Stimulated activated CD4-positive, alpha-beta T cell treated with anti-CD3 and anti-CD28 coated beads, Interleukin-12 subunit alpha, Interleukin-12 subunit beta, amount 100 ng/mL, for 48 hours (primary cell): Measurements from ENCODE around the gene CRELD2.

ENCODE experiments used
- DNase-seq, 3 donors: peaks; one replicate each; pipeline ENCODE4 v3.0.0-alpha.2; 2020; ENCODE audit warnings: low read depth in 2 of 3, low spot score in 1 of 3

The CRELD2 gene

DNA sequence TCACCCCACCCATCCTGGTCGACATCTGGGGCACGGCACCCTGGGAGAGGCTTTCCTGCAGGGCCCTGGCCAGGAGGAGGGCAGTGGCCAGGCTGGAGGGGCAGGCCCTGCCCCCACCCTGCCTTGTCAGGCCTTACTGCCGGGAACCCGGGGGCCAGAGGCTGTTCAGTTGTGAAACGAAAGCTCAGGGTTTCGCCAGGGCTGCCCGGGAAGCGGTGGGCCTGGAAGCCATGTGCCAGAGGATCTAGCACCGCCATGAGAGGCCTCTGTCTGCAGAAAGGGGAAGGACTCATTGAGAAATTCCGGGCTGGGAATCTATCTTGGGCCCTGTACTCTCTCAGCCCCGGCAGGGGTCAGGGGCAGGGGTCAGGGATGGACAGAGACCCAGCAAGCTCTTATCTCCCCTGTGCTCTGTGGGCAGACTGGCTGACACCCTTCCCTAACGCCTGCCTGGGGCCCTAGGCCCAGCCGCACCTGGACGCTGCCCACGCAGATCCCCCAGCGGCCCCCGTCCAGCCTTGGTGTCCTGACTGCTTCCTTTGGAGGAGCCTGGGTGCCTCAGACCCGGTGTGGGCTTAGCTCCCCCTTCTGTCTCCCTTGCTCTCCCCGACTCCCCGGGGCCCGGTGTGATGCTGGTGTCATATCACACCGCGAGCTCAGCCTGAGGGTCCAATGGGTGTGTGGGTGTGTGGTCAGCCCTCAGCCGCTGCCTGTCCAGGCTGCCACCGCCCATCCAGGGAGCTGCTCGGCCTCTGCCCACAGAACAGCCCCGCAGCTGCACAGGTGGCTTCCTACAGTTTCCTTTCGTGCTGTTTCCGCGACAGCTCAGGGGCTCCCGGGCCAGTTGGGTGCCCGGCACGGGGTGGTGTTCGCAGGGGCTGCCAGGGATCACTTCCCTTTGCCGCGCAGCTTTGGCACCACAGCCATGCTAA is 48.6 kb downstream of the CRELD2 start:
- DNase-seq, result no peak

DNA sequence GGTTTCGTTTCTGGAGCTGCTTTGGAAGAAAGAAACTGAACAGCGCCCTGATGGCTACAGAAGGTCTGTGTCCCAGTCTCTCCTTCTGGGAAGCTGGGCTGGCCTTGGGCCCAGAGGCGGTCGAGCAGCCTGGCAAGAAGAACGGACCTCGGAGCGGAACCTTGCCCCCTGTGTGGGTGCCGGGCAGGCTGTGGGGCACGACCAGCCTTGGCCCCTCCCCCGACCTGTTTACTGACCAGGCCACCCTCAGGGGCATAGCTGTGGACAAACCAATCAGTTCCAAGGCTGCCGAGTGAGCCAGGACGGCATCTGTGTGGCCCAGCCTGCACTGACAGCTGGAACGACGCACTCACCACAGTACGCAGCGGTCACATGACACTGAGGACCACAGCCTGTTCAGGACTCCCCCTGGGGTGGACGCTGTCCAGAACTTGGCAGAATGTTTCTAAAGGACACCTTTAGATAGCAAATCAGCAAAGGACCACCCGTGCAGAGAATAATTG is 49.3 kb downstream of the CRELD2 start:
- DNase-seq, result no peak

DNA sequence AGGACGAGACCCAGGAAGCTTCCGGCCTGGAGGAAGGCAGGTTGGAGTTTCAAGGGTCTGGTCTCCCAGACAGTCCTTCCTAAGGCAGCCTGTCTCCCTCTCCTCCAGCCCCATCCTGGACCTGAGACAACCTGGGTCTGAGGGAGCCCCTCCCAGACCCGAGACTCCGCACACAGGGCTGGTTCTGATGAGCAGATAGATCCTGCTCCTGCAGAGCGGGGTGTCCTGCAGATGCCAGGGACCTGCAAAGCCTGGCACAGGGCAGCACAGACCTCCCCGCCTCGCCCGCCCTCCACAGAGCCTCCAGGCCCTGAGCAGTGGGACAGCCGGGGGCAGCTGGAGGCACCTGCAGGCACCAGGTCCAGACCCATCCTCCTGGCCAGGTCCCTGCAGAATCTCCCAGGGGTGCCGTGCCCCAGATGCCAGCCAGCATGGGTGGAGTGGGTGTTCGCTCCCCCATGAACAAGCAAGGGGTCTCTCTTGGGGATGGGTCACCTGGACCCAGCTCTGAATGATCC is 49.9 kb downstream of the CRELD2 start:
- no peak for DNase-seq

DNA sequence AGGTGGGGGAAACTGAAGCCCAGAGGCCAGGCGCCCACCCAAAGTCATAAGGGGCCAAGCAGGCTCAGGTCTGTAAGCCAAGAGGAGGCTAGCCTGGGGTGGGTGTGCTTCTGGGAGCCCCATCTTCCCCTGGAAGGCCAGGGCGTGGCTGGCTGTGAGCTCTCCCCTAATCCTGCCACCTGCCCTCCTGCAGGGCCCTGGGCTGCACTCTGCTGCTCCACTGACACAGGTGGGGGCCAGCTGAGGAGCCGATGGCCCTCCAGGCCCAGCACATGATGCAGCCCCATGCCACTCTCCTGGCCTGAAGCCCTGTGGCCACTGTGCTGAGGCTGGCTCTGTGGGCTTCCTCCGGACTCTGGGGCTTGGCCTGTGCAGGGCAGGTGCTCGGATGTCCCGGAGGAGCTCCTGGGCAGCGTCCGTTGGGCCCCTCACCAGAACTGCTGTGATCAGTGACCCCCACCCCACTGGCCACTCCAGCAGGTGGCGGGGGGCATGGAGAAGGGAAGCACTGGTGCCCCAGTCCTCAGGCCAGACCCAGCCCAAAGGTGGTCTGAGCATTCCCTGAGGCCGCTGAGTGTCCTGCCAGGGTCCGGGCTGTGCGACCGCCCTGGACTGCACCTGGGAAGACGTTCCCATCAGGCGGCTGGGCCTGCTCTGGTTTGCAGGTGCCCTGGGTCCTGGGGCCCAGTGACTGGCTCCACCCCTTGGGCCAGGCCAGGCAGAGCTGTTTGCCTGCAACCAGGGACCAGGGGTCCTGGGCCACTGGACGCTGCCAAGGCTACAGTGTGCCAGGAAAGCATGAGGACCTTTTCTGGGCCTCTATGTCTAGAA is 50.6 kb downstream of the CRELD2 start:
- DNase-seq, result no peak

DNA sequence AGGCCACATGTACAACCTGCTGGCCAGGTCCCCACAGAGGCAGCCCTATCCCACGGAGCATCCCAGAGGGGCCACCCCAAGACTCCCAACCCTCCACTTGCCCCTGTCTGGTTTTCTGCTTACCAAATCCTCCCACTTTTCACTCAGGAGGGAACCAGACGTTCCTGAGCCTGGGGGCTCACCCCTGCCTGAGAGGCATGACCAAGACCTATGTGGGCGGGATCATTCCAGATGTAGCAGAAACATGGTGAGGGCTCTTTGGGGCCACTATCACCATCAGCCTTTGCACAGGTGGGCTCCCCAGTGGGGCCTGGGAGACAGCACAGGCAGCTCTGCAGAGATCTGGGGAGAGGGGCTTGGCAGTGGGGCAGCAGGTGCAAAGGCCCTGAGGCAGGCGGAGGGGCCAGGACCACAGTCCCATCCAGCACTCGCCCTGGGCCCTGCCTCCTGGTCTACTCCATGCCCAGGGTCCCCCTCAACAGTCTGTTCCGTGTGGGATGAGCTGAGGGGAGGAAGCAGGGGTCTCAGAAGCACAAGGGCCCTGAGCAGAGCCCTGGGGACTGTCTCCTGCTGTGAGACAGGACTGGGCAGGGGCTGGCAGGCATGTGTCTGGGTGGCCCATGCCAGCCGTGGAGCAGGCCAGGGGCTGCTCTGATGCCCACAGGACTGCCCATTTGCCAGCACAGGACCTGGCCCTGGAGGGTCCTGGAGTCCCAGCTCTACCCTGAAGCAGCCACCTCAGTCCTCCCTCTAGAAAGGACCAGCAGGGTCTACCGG is 51.5 kb downstream of the CRELD2 start:
- no peak for DNase-seq

DNA sequence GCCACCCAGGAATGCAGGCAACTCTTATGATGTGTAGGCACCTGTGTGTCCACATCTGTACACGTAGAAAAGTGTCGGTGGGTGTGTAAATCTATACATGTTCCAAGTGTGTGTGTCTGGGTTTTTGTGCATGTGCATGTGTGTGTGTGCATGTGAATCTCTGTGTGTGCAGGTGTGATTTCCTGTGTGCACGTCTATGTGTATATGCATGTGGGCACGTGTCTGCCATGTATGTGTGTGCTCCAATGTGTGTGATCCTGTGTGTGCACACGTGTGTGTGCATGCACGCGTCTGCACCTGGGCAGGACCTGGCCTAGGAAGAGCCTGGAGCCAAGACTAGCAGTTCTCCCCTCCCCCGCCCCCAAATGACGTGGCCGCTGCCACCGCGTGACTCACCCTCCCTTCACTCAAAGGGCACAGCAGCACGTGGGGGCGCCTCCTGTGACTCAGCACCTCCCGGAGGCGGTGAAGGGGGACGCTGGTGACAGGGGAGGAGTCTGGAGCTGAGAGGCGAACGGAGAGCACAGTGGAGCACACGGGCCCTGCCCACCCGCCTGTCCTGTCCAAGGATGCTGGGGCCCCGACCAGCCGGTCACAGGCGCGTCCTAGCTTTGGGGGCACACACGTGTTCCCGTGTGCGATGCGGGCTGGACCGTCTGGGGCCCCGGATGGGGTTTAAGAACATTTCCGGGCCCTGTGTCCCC is 52.2 kb downstream of the CRELD2 start:
- peak; percentile 94 to 97 (median 96) for DNase-seq

DNA sequence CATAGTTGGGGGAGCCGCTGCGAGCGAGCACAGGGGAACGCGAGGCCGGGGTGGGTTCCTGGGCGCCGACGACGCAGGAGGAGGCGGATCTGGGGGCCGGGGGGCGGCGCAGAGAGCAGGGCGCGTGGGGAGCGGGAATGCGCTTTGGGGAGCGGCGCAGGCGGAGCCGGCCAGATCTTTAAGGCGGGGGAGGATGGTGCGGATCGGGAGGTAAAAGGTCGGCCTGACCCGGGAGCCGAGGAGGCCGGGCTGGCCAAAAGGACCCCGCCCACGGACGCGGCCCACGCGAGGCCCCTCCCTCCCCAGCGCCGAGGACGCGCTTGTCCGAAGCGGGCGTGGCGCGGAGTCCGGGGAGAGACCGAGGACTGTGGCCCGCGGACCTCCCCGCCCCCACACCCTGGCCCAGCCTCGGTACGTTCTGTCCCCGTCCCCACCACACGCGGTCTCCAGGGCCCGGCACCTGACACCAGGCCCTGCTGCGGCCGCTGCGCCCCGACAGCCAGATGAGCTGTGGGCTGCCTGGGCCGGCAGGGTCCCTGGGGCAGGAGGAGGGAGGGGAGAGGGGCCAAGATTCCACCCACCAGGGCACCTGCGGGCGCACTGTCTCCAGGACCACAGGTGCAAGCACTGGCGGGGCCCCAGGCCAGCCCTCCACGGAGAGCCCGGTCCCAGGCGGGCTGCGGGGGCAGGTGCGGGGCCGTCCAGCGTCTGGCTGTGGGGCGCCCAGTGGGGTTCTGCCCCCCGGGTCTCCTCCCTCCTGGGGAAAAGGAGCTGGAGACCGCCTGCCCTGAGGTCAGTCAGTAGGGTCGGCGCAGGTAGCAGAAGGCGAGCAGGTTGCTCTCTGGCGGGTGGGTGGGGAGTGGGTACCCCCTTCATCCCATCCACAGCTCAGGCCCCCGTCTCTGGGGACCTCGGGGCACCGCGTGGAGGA is 53.1 kb downstream of the CRELD2 start:
- DNase-seq, result peak in 2 of 3 donors; percentile 70 to 72

DNA sequence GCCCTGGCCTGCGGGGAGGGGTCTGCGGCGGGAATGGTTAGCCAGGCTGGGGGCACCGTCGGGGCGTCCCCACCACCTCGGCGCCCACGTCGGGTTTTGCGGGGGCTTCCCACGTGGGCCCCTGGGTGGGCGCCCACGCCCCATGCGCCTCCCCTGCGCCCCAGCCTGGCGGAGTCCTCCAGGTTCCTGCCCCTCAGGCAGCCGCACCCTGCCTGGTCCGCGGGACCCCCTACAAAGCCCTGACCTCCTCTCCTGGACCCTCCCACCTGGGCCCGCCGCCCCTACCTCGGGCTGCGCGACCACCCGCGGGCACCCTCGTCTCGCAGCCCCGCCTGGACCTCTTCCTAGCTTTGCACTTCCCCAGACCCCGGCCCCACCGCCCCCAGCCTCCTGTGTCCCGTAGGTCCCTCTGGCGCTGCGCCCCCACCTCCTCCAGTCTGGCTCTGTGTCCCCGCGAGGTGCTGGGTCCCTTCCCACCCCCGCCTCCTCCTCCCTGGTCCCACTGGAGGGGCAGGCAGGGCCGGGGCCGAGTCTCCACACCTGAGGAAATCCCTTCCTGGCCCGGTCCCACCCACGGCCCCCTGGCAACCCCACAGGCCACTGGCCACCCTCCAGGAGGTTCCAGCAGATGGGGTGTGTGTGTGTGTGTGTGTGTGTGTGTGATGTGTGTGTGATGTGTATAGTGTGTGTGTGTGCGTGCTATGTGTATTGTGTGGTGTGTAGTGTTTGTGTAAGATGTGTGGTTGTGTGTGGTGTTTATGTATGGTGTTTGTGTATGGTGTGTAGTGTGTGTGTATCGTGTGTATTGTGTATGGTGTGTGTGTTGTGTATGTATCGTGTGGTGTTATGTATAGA is 54.0 kb downstream of the CRELD2 start:
- DNase-seq, result no peak

DNA sequence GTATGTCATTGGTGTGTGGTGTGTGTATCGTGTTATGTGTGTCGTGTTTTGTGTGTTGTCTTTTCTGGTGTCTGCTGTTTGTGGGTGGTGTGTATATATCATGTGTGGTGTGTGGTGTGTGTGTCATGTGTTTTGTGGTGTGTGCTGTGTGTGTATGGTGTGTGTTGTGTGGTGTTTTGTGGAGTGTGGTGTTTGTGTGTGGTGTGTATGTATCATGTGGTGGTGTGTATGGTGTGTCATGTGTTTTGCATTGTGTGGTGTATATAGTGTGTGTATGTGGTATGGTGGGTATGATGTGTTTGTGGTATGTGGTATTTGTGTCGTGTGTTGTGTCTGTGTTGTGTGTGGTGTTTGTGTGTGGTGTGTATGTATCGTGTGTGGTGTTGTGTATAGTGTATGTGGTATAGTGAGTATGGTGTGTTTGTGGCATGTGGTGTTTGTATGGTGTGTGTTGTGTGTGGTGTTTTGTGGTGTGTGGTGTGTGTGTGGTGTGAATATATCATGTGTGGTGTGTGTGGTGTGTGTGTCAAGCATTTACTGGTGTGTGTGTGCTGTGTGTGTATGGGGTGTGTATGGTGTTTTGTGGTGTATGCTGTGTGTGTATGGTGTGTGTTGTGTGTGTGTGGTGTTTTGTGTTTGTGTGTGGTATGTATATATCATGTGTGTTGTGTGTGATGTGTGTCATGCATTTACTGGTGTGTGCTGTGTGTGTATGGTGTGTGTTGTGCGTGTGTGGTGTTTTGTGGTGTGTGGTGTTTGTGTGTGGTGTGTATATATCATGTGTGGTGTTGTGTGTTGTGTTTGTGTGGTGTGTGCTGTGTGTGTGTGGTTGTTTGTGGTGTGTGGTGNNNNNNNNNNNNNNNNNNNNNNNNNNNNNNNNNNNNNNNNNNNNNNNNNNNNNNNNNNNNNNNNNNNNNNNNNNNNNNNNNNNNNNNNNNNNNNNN is 54.9 kb downstream of the CRELD2 start:
- DNase-seq, result no peak

DNA sequence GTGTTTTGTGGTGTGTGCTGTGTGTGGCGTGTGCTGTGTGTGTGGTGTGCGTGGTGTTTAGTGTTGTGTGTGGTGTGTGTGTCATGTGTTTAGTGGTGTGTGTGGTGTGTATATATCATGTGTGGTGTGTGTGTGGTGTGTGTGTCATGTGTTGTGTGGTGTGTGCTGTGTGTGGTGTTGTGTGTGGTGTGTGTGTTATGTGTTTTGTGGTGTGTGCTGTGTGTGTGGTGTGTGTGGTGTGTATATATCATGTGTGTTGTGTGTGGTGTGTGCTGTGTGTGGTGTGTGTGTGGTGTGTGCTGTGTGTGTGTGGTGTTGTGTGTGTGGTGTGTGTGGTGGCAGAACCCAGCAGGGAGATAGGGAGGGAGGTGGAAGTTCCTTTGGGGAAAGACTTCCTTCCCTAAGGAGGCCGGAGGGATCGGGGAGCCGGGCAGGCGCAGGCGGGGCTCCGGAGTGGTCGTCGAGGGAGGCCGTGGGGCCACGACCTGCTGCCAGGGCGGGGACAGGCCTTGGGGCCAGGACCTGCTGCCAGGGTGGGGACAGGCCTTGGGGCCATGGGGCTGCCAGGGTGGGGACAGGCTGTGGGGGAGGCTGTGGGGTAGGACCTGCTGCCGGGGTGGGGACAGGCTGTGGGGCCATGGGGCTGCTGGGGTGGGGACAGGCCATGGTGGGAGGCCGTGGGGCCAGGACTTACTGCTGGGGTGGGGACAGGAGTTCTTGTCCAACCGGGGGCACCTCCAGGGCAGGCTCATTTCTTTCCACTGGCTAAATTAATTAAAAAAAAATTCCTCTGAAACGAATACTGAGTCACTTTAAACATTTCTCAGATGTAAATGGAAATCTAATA is 57.3 kb downstream of the CRELD2 start:
- DNase-seq, result peak in 2 of 3 donors; percentile 59 to 66

DNA sequence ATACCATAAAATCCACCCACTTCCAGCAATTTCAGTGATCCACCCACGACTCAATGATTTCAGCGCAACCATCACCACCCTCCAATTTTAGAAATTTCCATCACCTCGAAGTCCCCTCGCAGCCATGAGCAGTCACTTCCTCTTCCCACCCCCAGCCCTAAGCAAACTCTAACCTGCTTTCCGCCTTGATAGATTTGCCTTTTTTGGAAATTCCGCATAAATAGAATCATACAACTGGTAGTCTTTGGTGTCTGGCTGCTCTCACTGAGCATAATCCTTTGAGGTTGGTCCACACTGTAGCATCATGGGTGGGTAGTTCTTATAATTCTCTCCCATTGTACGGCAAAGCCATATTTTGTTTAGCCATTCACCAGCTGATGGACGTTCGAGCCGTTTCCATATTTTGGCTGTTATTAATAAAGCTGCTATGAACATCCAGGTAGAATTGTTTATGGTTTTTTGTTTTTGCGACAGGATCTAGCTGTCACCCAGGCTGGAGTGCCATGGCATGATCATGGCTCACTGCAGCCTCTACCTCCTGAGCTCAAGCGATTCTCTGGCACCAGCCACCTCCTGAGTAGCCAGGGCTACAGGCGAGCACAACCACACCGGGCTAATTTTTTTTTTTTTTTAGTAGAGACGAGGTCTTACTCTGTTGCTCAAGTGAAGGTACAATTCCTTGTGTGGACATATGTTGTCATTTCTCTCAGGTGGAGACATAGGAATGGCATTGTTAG is 58.2 kb downstream of the CRELD2 start:
- DNase-seq, result peak in 2 of 3 donors; percentile 42 to 72
